ENCODE results near the gene TFF1. TPM values are rescaled to one million over a fixed set of nuclear protein-coding genes. Genes with fewer than 3 reads are reported as not detected.

Gene TFF1
- total and polyA plus RNA-seq, 2 of the 4 experiments (the other 2 are of a cell fraction): not detected

GRCh38 chr21:42330380-42331371 is 35.7 kb downstream of the TFF1 start:
- dilution Hi-C loops (cut with HindIII; ENCODE audit: low sequenced_read_pairs, unreplicated experiment): no loop called here

More at GRCh38 chr21:42330380-42331371, 35.7 kb downstream of the TFF1 start:
- no peaks in the 10 kb centered on the region for H3K79me1 ChIP-seq (ENCODE audit: low read depth in 1 of 2, low read length in 2 of 2)
- no peak overlapping the region for H2BK15ac ChIP-seq (ENCODE audit: low read depth, low read length)
- no peak overlapping the region for H4K8ac ChIP-seq (ENCODE audit: low read depth in 2 of 2, low read length in 2 of 2)
- no peaks in the 10 kb centered on the region for H3K36me3 ChIP-seq (ENCODE audit: control insufficient read depth, insufficient read depth, low read length)
- no TSS peak for BruUV-seq (replicated peaks)
- H3K4me3 ChIP-seq (ENCODE audit: insufficient read depth, low read depth, low read length): no peak overlapping the region
- no peaks in the 10 kb centered on the region for H3K9me1 ChIP-seq (ENCODE audit: insufficient read depth, low read length)
- POLR2A ChIA-PET (ENCODE audit: unreplicated experiment): no interaction called here
- no peak for ATAC-seq (ENCODE audit: low read depth)
- no peak overlapping the region for H2BK5ac ChIP-seq (ENCODE audit: low read depth, low read length, poor library complexity, severe bottlenecking)
- intact Hi-C loops (cut with micrococcal nuclease) (no loop called here), in situ Hi-C loops (cut with MboI; ENCODE audit: low sequenced_read_pairs) (no loop called here)
- no peak overlapping the region for H2AFZ ChIP-seq (replicated peaks; ENCODE audit: low read length, poor library complexity)
- no peak overlapping the region for H4K5ac ChIP-seq (ENCODE audit: low read depth, low read length)
- WGBS, 2 experiments (ENCODE audit: extremely low coverage in 2 of 2, insufficient read length in 1 of 2): no CpG with 5 or more reads among the region's 4 CpGs
- H2BK120ac ChIP-seq (ENCODE audit: low read depth, low read length): no peak overlapping the region
- H3K23ac ChIP-seq (ENCODE audit: low read depth, low read length): no peak overlapping the region
- CTCF ChIA-PET: interaction anchor here (1.5 kb wide), 1 partner anchor 50 kb away, joined by 3 read pairs; no protein-coding TSS in a partner anchor
- H3K14ac ChIP-seq (replicated peaks; ENCODE audit: low read depth, low read length): no peak overlapping the region
- no peak overlapping the region for H2AK5ac ChIP-seq (ENCODE audit: low read depth, low read length)
- no peak overlapping the region for H4K91ac ChIP-seq (ENCODE audit: insufficient read depth, low read depth, low read length)
- H3K4me1 ChIP-seq (ENCODE audit: control insufficient read depth, insufficient read depth, low read length): no peaks in the 10 kb centered on the region
- no peaks in the 10 kb centered on the region for H4K20me1 ChIP-seq (ENCODE audit: insufficient read depth, low read length)
- TF ChIP-seq CHD1 (IDR thresholded peaks at IDR 0.05; ENCODE audit: low read depth, low read length) (no peak), ELK1 (IDR thresholded peaks at IDR 0.05; ENCODE audit: borderline replicate concordance, low read depth, low read length) (no peak), RFX5 (IDR thresholded peaks at IDR 0.05; ENCODE audit: low read depth, low read length) (no peak), MAZ (IDR thresholded peaks at IDR 0.05; ENCODE audit: borderline replicate concordance, low read depth, low read length) (no peak), NFE2L2 (IDR thresholded peaks at IDR 0.05; ENCODE audit: low read depth, low read length) (no peak), SMC3 (IDR thresholded peaks at IDR 0.05; ENCODE audit: low read depth, low read length) (no peak), POLR2A (IDR thresholded peaks at IDR 0.05; ENCODE audit: low read depth, low read length) (no peak), MAFK (IDR thresholded peaks at IDR 0.05; ENCODE audit: low read depth, low read length) (no peak), MXI1 (IDR thresholded peaks at IDR 0.05; ENCODE audit: borderline replicate concordance, low read depth, low read length) (no peak)
- TF ChIP-seq, protein P1, sequence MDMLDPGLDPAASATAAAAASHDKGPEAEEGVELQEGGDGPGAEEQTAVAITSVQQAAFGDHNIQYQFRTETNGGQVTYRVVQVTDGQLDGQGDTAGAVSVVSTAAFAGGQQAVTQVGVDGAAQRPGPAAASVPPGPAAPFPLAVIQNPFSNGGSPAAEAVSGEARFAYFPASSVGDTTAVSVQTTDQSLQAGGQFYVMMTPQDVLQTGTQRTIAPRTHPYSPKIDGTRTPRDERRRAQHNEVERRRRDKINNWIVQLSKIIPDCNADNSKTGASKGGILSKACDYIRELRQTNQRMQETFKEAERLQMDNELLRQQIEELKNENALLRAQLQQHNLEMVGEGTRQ (IDR thresholded peaks at IDR 0.05; ENCODE audit: low read depth, low read length): no peak
- DNase-seq: no peak
- H3K56ac ChIP-seq (ENCODE audit: extremely low read depth, insufficient read depth, low read length): no peak overlapping the region
- no peak overlapping the region for H3K27ac ChIP-seq (ENCODE audit: insufficient read depth, low read length)
- no peaks in the 10 kb centered on the region; the same call in 1 of the 2 replicates for H3K9me3 ChIP-seq (ENCODE audit: control insufficient read depth, insufficient read depth, low read length)
- no peak overlapping the region for H3K4me2 ChIP-seq (ENCODE audit: low read depth, low read length)
- no peak overlapping the region for H2BK20ac ChIP-seq (ENCODE audit: low read depth, low read length)
- peaks cover 14% of the 10 kb centered on the region for H3K27me3 ChIP-seq (ENCODE audit: control insufficient read depth, insufficient read depth, low read length)
- no peak overlapping the region for H2AK9ac ChIP-seq (replicated peaks; ENCODE audit: low read depth, low read length, poor library complexity)
- no peak overlapping the region for H3K4ac ChIP-seq (ENCODE audit: low read depth, low read length)
- H3K9ac ChIP-seq (ENCODE audit: low read depth, low read length): no peak overlapping the region
- H3K18ac ChIP-seq (ENCODE audit: low read depth, low read length): no peak overlapping the region
